H1 (cell line): ENCODE results near the gene PSD. TPM values are rescaled to one million over a fixed set of nuclear protein-coding genes. Genes with fewer than 3 reads are reported as not detected.

Source experiments
- CTCF ChIA-PET: fragments of 300-600 bp; sonication (Branson Sonifier 250); formaldehyde crosslinking; loops from one replicate; lab custom pipeline; 2021; ENCODE audit not compliant: partially characterized antibody; lab: Charles Lee
- POLR2A ChIA-PET: fragments of 300-600 bp; sonication (Branson Sonifier 250); formaldehyde crosslinking; loops from one replicate; lab custom pipeline; 2021; ENCODE audit warnings: inconsistent platforms; ENCODE audit not compliant: partially characterized antibody; lab: Charles Lee
- DNase-seq, 2 experiments: peaks; one replicate each; pipeline versions ENCODE4 v3.0.0 to v3.0.0-alpha.2; 2010 to 2022; ENCODE audit warnings: low spot score in 2 of 2, low read depth in 1 of 2, mixed read lengths in 1 of 2
- FAIRE-seq: peaks from 2 replicates; lab custom pipeline; 2011; peaks lifted over from hg19 to GRCh38; lab: Jason Lieb, UNC
- H2AFZ ChIP-seq: 2 replicates; pipeline ENCODE4 v1.8.1; 2012; ENCODE audit warnings: low read length, inconsistent platforms
- H2AK5ac ChIP-seq: 2 replicates; pipeline ENCODE4 v1.6.1; 2013; ENCODE audit warnings: low read depth, low read length
- H2BK120ac ChIP-seq: replicated peaks from 2 replicates; pipeline ENCODE3; 2013; ENCODE audit warnings: low read depth, low read length, inconsistent platforms
- H2BK12ac ChIP-seq: 2 replicates; pipeline ENCODE4 v1.6.1; 2013; ENCODE audit warnings: low read depth, low read length
- H2BK15ac ChIP-seq: 2 replicates; pipeline ENCODE4 v1.6.1; 2013; ENCODE audit warnings: low read length
- H2BK20ac ChIP-seq: 2 replicates; pipeline ENCODE4 v1.6.1; 2013; ENCODE audit warnings: low read length
- H2BK5ac ChIP-seq: 2 replicates; pipeline ENCODE4 v1.6.1; 2013; ENCODE audit warnings: low read depth, low read length
- H3K14ac ChIP-seq: 2 replicates; pipeline ENCODE4 v1.6.1; 2013; ENCODE audit warnings: inconsistent platforms; ENCODE audit not compliant: insufficient read length
- H3K18ac ChIP-seq: 2 replicates; pipeline ENCODE4 v1.6.1; 2013; ENCODE audit warnings: low read length; ENCODE audit errors: extremely low read depth
- H3K23ac ChIP-seq: 2 replicates; pipeline ENCODE4 v1.6.1; 2013; ENCODE audit warnings: inconsistent platforms; ENCODE audit not compliant: insufficient read length
- H3K23me2 ChIP-seq: 2 replicates; pipeline ENCODE4 v1.6.1; 2013; ENCODE audit warnings: low read depth, low read length
- H3K27ac ChIP-seq: 2 replicates; pipeline ENCODE4 v1.6.1; 2011; ENCODE audit warnings: low read depth, low read length, inconsistent platforms
- H3K27me3 ChIP-seq, 4 experiments: replicated peaks in 1 of 4; 1 replicate in 1 of 4; 2 replicates in 3 of 4; pipeline versions ENCODE4 v1.6.1 to v1.8.1; 2011 to 2013; ENCODE audit warnings: low read length in 3 of 4, mild to moderate bottlenecking in 3 of 4, inconsistent platforms in 2 of 4, mixed read lengths in 2 of 4, moderate library complexity in 1 of 4; ENCODE audit not compliant: control insufficient read depth in 3 of 4, insufficient read depth in 3 of 4; ENCODE audit errors: extremely low read depth in 1 of 4
- H3K36me3 ChIP-seq, 4 experiments: 2 replicates each; pipeline versions ENCODE4 v1.6.1 to v1.8.1; 2011 to 2013; ENCODE audit warnings: mild to moderate bottlenecking in 4 of 4, low read length in 3 of 4, moderate library complexity in 2 of 4, control low read depth in 1 of 4, inconsistent platforms in 1 of 4; ENCODE audit not compliant: insufficient read depth in 4 of 4, control insufficient read depth in 2 of 4
- H3K4ac ChIP-seq: replicated peaks from 2 replicates; pipeline ENCODE3; 2013; ENCODE audit warnings: low read length, low read depth, mixed read lengths, inconsistent platforms; ENCODE audit not compliant: insufficient read length
- H3K4me1 ChIP-seq, 4 experiments: replicated peaks in 1 of 4; 1 replicate in 1 of 4; 2 replicates in 3 of 4; pipeline versions ENCODE4 v1.6.1 to v1.8.1; 2011 to 2013; ENCODE audit warnings: low read length in 3 of 4, inconsistent platforms in 2 of 4, mixed read lengths in 1 of 4; ENCODE audit not compliant: insufficient read depth in 4 of 4, control insufficient read depth in 3 of 4
- H3K4me2 ChIP-seq, 2 experiments: 2 replicates each; pipeline versions ENCODE4 v1.6.1 to v1.8.1; 2011 to 2013; ENCODE audit warnings: low read depth in 2 of 2, low read length in 2 of 2, control low read depth in 1 of 2, inconsistent platforms in 1 of 2, mild to moderate bottlenecking in 1 of 2; ENCODE audit not compliant: insufficient read depth in 1 of 2
- H3K4me3 ChIP-seq, 4 experiments: fragments of 200-600, 300-600 bp in 1 of 4; sonication (generic), shearing (Covaris generic), sonication (Bioruptor Twin) in 1 of 4; 2 replicates each; pipeline versions ENCODE4 v1.5.1 to v1.8.1; 2011 to 2016; ENCODE audit warnings: low read length in 4 of 4, low read depth in 3 of 4, control low read depth in 2 of 4, inconsistent platforms in 2 of 4, mild to moderate bottlenecking in 2 of 4, mixed read lengths in 1 of 4, moderate library complexity in 1 of 4; ENCODE audit not compliant: insufficient read depth in 2 of 4; ENCODE audit errors: extremely low read depth in 1 of 4
- H3K56ac ChIP-seq: replicated peaks from 2 replicates; pipeline ENCODE3; 2013; ENCODE audit warnings: low read depth, mild to moderate bottlenecking, mixed read lengths, low read length, inconsistent platforms; ENCODE audit not compliant: insufficient read length
- H3K79me1 ChIP-seq: 2 replicates; pipeline ENCODE4 v1.6.1; 2013; ENCODE audit warnings: low read depth, low read length, control low read depth
- H3K79me2 ChIP-seq, 2 experiments: 2 replicates each; pipeline versions ENCODE4 v1.6.1 to v1.8.1; 2012 to 2013; ENCODE audit warnings: low read length in 2 of 2, mild to moderate bottlenecking in 2 of 2, inconsistent platforms in 1 of 2; ENCODE audit not compliant: insufficient read depth in 2 of 2, control insufficient read depth in 1 of 2
- H3K9ac ChIP-seq, 4 experiments: replicated peaks in 1 of 4; 1 replicate in 1 of 4; 2 replicates in 3 of 4; pipeline versions ENCODE4 v1.6.1 to v1.8.1; 2011 to 2013; ENCODE audit warnings: low read depth in 3 of 4, low read length in 3 of 4, control low read depth in 2 of 4, mild to moderate bottlenecking in 2 of 4, moderate library complexity in 2 of 4, inconsistent platforms in 1 of 4; ENCODE audit errors: extremely low read depth in 1 of 4
- H3K9me3 ChIP-seq, 2 experiments: 2 replicates each; pipeline versions ENCODE4 v1.6.1 to v1.8.1; 2012 to 2013; ENCODE audit warnings: mild to moderate bottlenecking in 2 of 2, moderate library complexity in 2 of 2, control low read depth in 1 of 2, inconsistent platforms in 1 of 2, low read depth in 1 of 2, low read length in 1 of 2, mixed read lengths in 1 of 2; ENCODE audit not compliant: insufficient read depth in 2 of 2
- H4K20me1 ChIP-seq, 2 experiments: replicated peaks in 1 of 2; 2 replicates each; pipeline versions ENCODE3 to v1.8.1; 2011 to 2013; ENCODE audit warnings: inconsistent platforms in 2 of 2, low read length in 2 of 2, mild to moderate bottlenecking in 1 of 2; ENCODE audit not compliant: insufficient read depth in 2 of 2, control insufficient read depth in 1 of 2
- H4K5ac ChIP-seq: 2 replicates; pipeline ENCODE4 v1.6.1; 2013; ENCODE audit warnings: low read length, low read depth, mixed read lengths, inconsistent platforms; ENCODE audit not compliant: insufficient read length
- H4K8ac ChIP-seq: 2 replicates; pipeline ENCODE4 v1.8.0; 2013; ENCODE audit warnings: mild to moderate bottlenecking, moderate library complexity, low read length, inconsistent platforms; ENCODE audit not compliant: insufficient read depth; ENCODE audit errors: extremely low read depth
- H4K91ac ChIP-seq: replicated peaks from 2 replicates; pipeline ENCODE3; 2013; ENCODE audit warnings: low read length, mixed read lengths, inconsistent platforms; ENCODE audit not compliant: insufficient read length
- ATF3 ChIP-seq: IDR thresholded peaks from 2 replicates; pipeline ENCODE4 v1.6.1; 2011; ENCODE audit warnings: low read depth, mild to moderate bottlenecking, low read length; ENCODE audit not compliant: insufficient read depth
- BACH1 ChIP-seq: IDR thresholded peaks from 2 replicates; pipeline ENCODE4 v1.6.1; 2012; ENCODE audit warnings: low read length, improper control_type of control experiment
- BRCA1 ChIP-seq: IDR thresholded peaks from 2 replicates; pipeline ENCODE4 v1.6.1; 2012; ENCODE audit warnings: low read depth, low read length, improper control_type of control experiment
- CBX5 ChIP-seq: fragments of 300-800, 300-1000 bp; sonication (generic); IDR thresholded peaks from 2 replicates; pipeline ENCODE4 v1.7.1; 2016; ENCODE audit warnings: antibody characterized with exemption, low read length, low read depth
- CEBPB ChIP-seq: IDR thresholded peaks from 2 replicates; pipeline ENCODE4 v1.6.1; 2012; ENCODE audit warnings: low read depth, low read length
- CHD1 ChIP-seq: IDR thresholded peaks from 2 replicates; pipeline ENCODE4 v1.6.1; 2012; ENCODE audit warnings: low read depth, low read length, improper control_type of control experiment
- CHD2 ChIP-seq: IDR thresholded peaks from 2 replicates; pipeline ENCODE4 v1.6.1; 2012; ENCODE audit warnings: low read length, improper control_type of control experiment
- EP300 ChIP-seq, 2 experiments: IDR thresholded peaks; 1 replicate in 1 of 2; 2 replicates in 1 of 2; pipeline ENCODE4 v1.6.1; 2011 to 2012; ENCODE audit warnings: low read depth in 2 of 2, low read length in 2 of 2, mild to moderate bottlenecking in 2 of 2, borderline replicate concordance in 1 of 2, inconsistent platforms in 1 of 2, moderate library complexity in 1 of 2
- PHF8 ChIP-seq: fragments of 200-600 bp; sonication (generic); conservative IDR thresholded peaks from 2 replicates; pipeline ENCODE4 v1.7.1; 2012; ENCODE audit warnings: low read depth, mild to moderate bottlenecking, inconsistent platforms, low read length, moderate library complexity
- POLR2A ChIP-seq, 2 experiments: IDR thresholded peaks; 1 replicate in 1 of 2; 2 replicates in 1 of 2; pipeline ENCODE4 v1.6.1; 2011; ENCODE audit warnings: low read depth in 2 of 2, low read length in 2 of 2, mild to moderate bottlenecking in 2 of 2; ENCODE audit errors: control extremely low read depth in 1 of 2
- RFX5 ChIP-seq: IDR thresholded peaks from 2 replicates; pipeline ENCODE4 v1.6.1; 2011; ENCODE audit warnings: low read depth, low read length, improper control_type of control experiment, borderline replicate concordance
- SIRT6 ChIP-seq: IDR thresholded peaks from one replicate; pipeline ENCODE4 v1.7.1; 2012; ENCODE audit warnings: low read length, inconsistent platforms
- SIX5 ChIP-seq: IDR thresholded peaks from 2 replicates; pipeline ENCODE4 v1.6.1; 2011; ENCODE audit warnings: mild to moderate bottlenecking, low read depth, low read length
- SRF ChIP-seq: IDR thresholded peaks from 2 replicates; pipeline ENCODE4 v1.6.1; 2011; ENCODE audit warnings: mild to moderate bottlenecking, low read depth, low read length, moderate library complexity
- TAF1 ChIP-seq: IDR thresholded peaks from 2 replicates; pipeline ENCODE4 v1.6.1; 2011; ENCODE audit warnings: mild to moderate bottlenecking, low read depth, low read length
- TCF12 ChIP-seq: IDR thresholded peaks from 2 replicates; pipeline ENCODE4 v1.6.1; 2011; ENCODE audit warnings: low read depth, mild to moderate bottlenecking, low read length
- WGBS, 2 experiments: shearing (Covaris generic) in 1 of 2; methylation state at CpG; one replicate each; pipeline versions ENCODE4 v1.1.6 to v1.1.7; 2013 to 2015; ENCODE audit warnings: low lambda C conversion rate in 2 of 2, mixed read lengths in 2 of 2, inconsistent platforms in 1 of 2, low coverage in 1 of 2, missing lambda C conversion rate in 1 of 2; ENCODE audit not compliant: insufficient replicate concordance in 2 of 2, insufficient coverage in 1 of 2, insufficient read length in 1 of 2; ENCODE audit errors: extremely low coverage in 1 of 2, missing lambda C conversion rate in 1 of 2; 5-methylcytosine and 5-hydroxymethylcytosine counted together
- polyA plus RNA-seq, 7 experiments: library from polyadenylated mRNA; depleted of rRNA in 3 of 7; stranded (reverse) in 5 of 7; unstranded in 2 of 7; fragments of >200 nt in 5 of 7; fragments of 200-250 nt in 2 of 7; gene quantifications; 1 replicate in 5 of 7; 2 replicates in 1 of 7; 4 replicates in 1 of 7; pipeline versions ENCODE4 v1.2.1 to v1.2.3, GENCODE V29; 2011 to 2013; ENCODE audit warnings: missing spikeins in 2 of 7, mixed read lengths in 2 of 7
- total RNA-seq: library from RNA; stranded (reverse); fragmentation: NEBNext Ultra II Directional; extraction: Animal tissue kit (Norgen Biotek cat#: 25700); gene quantifications from 2 replicates; pipeline ENCODE4 v1.2.1, GENCODE V29; 2021

The PSD gene
- total and polyA plus RNA-seq, 2 of the 8 experiments (the other 6 are each of a cell fraction or from before 2014, with no cell fraction given) = 5.4 to 6.0 TPM

GRCh38 chr10:102437515-102437914 is 18.9 kb upstream of the PSD start:
- Histone ChIP-seq H3K79me2 (no peaks in the 10 kb centered on the region), H3K14ac (no peak overlapping the region), H3K4me1 (peaks cover 0 to 12% (median 8%) of the 10 kb centered on the region in 4 experiments; a peak in 6 of 7 replicates), H2BK15ac (no peak overlapping the region), H3K36me3 (no peaks in the 10 kb centered on the region), H3K23me2 (no peaks in the 10 kb centered on the region), H3K18ac (no peak overlapping the region), H3K4me2 (no peak overlapping the region), H3K9ac (no peak overlapping the region), H3K9me3 (no peaks in the 10 kb centered on the region), H2BK120ac (no peak overlapping the region), H4K91ac (no peak overlapping the region), H3K23ac (no peak overlapping the region), H2BK5ac (no peak overlapping the region), H2AFZ (no peak overlapping the region), H3K56ac (no peak overlapping the region), H3K4me3 (no peak overlapping the region), H2BK20ac (no peak overlapping the region), H4K8ac (no peak overlapping the region), H3K4ac (no peak overlapping the region), H2AK5ac (no peak overlapping the region), H3K79me1 (no peaks in the 10 kb centered on the region), H4K20me1 (no peaks in the 10 kb centered on the region), H2BK12ac (no peak overlapping the region), H3K27ac (no peak overlapping the region), H3K27me3 (peaks cover 13 to 37% (median 34%) of the 10 kb centered on the region in 4 experiments), H4K5ac (no peak overlapping the region)
- DNase-seq (no peak), FAIRE-seq (no peak)
- ChIA-PET CTCF (interaction anchor here (1.1 to 7.5 kb wide), 4 partner anchors 13 to 62 kb away, joined by 3 to 40 read pairs (median 16); partner anchors contain the start of gene C10orf95), POLR2A (interaction anchor here (2.9 to 9.0 kb wide), 2 partner anchors 14 to 16 kb away, joined by 23 to 75 read pairs; partner anchors contain the start of genes C10orf95 and FBXL15)
- 87% methylated on average over 3 of the region's 3 CpGs; no CpG with 5 or more reads in 1 of the 2 experiments for WGBS, 2 experiments
- TF ChIP-seq EP300 (IDR thresholded peaks at IDR 0.05; ENCODE audit: borderline replicate concordance in 1 of 2, low read depth in 2 of 2, low read length in 2 of 2) = no peak
- TF ChIP-seq CEBPB = no peak
- TF ChIP-seq PHF8 = no peak
- no peak for TF ChIP-seq CHD1
- no peak for TF ChIP-seq CHD2
- no peak for TF ChIP-seq BRCA1
- no peak for TF ChIP-seq SRF
- TF ChIP-seq RFX5 = no peak
- TF ChIP-seq TAF1 = no peak
- TF ChIP-seq BACH1 = no peak
- TF ChIP-seq POLR2A (IDR thresholded peaks at IDR 0.05; ENCODE audit: control extremely low read depth in 1 of 2, low read depth in 2 of 2, low read length in 2 of 2) = no peak
- no peak for TF ChIP-seq ATF3
- TF ChIP-seq CBX5 = no peak
- no peak for TF ChIP-seq SIX5
- no peak for TF ChIP-seq TCF12
- TF ChIP-seq SIRT6 = no peak
